ENCODE measurements around the gene SIRT6.
A peak's percentile ranks its signal among the peaks of the same experiment; 100 is the strongest.
"Not testable (repeated sequence)": the region's sequence is repeated elsewhere in the genome, so short reads cannot be mapped to it uniquely, and the experiment has no call there.

The SIRT6 gene

DNA sequence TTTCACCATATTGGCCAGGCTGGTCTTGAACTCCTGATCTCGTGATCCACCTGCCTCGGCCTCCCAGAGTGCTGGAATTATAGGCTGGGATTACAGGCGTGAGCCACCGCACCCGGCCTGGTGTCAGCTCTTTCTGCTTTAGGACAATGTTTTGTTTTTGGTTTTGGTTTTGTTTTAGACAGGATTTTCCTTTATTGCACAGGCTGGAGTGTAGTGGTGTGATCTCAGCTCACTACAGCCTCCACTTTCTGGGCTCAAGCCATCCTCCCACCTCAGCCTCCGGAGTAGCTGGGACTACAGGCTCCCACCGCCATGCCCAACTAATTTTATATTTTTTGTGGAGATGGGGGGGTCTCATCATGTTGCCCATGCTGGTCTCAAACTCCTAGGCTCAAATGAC, 53.3 kb downstream of the SIRT6 start:
- FAIRE-seq = not testable (repeated sequence)

GRCh38 chr19:4127322-4127721, 55.0 kb downstream of the SIRT6 start:
- FAIRE-seq = not testable (repeated sequence)

- FAIRE-seq = peak; percentile 3
Measured at GRCh38 chr19:4124638-4125037, 57.7 kb downstream of the SIRT6 start.

All from G401.6 (cell line).